ENCODE measurements around the gene MBP. TPM values are rescaled to one million over a fixed set of nuclear protein-coding genes. Genes with fewer than 3 reads are reported as not detected.
"Not testable (repeated sequence)": the region's sequence is repeated elsewhere in the genome, so short reads cannot be mapped to it uniquely, and the experiment has no call there.

MBP gene
- total RNA-seq, 1 donor from 2014 or later = 24.1 TPM

DNA sequence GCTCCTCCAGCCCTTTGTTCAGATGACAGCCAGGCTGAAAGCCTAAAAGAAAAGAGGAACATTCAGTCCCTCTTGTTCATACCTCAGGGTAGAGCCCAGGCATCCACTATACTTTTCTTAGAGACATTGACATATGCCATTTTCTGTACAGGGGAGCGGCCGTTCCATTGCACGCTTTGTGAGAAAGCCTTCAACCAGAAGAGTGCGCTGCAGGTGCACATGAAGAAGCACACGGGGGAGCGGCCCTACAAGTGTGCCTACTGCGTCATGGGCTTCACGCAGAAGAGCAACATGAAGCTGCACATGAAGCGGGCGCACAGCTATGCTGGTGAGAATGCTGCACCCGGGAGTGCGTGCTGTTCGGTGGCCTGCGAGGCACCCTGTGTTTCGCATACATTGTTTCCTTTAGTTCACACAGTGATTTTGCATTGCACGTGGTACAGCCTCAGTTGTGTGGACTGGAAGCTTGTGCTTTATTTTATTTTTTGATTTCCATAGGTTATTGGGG, 172.0 kb downstream of the MBP start:
- DNase-seq (ENCODE audit: low spot score) (no peak), ATAC-seq (no peak)

- ATAC-seq (no peak), DNase-seq (ENCODE audit: low spot score) (no peak)
Observed at GRCh38 chr18:76959605-76960004, 173.0 kb downstream of the MBP start.

DNA sequence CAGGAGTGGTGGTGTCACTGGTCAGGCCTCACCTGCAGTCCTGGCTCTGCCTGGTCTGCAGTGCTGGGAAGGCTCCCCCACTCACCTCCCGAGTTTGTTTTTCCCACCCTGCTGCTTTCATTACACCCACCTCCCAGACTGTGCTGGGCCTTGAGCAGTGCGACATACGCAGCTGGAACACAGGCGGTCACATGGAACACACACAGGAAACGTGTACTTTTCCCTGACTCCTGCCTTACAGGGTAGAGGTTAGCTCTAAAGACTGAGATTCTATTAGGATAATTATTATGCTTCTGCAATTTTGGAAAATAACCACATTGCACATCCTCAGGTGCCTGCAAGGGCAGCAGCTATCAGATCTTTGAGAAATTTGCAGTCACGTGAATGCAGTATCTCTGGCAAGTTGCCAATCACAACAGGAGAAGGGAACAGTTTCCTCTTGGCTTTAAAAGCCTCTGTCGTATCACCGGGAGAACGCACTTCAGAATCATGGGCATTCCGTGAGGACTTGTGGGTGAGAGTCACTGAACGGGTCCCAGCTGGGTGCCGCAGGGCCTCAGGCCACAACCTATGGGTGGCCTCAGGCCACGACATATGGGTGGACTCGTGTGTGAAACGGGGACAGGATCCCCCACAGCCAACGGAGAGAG, 173.8 kb downstream of the MBP start:
- ATAC-seq (no peak), DNase-seq (ENCODE audit: low spot score) (no peak)

GRCh38 chr18:76957384-76958355, 174.9 kb downstream of the MBP start:
- ATAC-seq = peak; percentile 14
- no peak for DNase-seq (ENCODE audit: low spot score)

DNA sequence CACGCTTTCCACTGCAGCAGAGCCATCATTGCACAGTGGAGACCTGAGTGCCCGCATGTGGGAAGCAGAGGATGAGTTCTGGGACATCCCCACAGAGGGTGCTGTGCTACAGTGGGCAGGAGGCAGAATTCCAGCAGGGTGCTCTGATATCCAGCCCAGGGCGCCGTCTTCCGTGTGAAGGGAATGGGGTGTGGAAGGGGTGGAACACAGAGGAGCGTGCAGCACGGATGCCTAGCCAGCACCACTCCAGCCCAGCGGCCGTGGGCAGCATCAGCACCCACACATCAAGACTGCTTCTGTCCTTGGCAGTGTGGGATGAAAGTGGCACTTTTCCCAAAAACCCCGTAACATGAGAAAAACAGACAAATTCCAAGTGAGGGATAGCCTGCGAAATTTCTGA, 175.9 kb downstream of the MBP start:
- DNase-seq (ENCODE audit: low spot score) (no peak), ATAC-seq (no peak)

- ATAC-seq (peak; percentile 82), DNase-seq (ENCODE audit: low spot score) (peak; percentile 95)
Observed at GRCh38 chr18:76955524-76956170, 176.9 kb downstream of the MBP start.

DNA sequence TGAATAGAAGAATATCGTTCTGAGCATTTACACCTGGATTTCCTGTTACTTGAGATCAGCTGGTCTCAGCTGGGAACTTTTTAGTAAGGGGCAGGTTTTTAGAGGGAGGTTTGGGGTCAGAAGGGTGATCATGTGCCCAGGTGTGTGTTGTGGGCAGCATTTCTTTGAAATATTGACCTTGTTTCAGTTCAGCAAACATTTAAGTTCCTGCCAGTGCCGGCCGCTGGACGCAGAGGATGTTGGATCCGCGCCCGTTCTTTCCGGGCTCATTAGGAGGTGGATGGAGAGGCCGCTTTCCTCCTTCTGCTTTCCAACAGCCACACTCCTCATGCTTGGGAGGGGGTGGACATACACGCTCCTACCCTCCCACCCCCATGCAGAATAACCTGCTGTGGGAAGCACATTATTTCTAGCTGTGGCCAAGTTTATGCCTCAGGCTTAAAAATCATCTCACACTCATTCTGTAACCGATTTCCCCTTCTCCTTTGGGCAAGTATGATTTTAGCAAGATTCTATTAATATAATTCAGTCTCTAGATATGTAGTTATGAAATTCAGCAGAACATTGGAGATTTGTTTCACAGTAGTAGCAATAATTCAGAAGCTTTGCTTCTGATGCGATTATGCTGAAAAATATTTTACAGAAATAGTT, 178.9 kb downstream of the MBP start:
- ATAC-seq = peak; percentile 69
- peak; percentile 94 for DNase-seq (ENCODE audit: low spot score)

GRCh38 chr18:76953156-76953555, 179.4 kb downstream of the MBP start:
- ATAC-seq = no peak

DNA sequence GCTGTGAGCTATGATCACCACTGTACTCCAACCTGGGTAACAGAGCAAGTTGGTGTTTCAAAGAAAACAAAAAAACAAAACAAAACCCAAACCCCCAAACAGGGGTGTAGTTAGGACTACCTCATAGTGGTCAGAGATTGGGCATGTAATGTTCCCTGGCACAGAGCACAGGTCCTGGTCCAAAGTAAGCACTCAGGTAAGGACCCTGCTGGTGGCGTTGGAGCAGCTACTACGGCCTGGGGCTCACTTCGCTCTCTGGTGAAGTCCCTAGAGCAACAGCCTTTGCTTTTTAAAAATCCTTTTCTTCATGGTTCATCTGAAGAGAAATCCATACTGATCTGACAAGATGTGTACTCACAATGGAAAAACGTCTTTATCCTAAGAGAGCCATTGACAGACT, 179.8 kb downstream of the MBP start:
- ATAC-seq (no peak), DNase-seq (ENCODE audit: low spot score) (no peak)

More at GRCh38 chr18:76953156-76953555, 179.4 kb downstream of the MBP start:
- DNase-seq (ENCODE audit: low spot score) = no peak

DNA sequence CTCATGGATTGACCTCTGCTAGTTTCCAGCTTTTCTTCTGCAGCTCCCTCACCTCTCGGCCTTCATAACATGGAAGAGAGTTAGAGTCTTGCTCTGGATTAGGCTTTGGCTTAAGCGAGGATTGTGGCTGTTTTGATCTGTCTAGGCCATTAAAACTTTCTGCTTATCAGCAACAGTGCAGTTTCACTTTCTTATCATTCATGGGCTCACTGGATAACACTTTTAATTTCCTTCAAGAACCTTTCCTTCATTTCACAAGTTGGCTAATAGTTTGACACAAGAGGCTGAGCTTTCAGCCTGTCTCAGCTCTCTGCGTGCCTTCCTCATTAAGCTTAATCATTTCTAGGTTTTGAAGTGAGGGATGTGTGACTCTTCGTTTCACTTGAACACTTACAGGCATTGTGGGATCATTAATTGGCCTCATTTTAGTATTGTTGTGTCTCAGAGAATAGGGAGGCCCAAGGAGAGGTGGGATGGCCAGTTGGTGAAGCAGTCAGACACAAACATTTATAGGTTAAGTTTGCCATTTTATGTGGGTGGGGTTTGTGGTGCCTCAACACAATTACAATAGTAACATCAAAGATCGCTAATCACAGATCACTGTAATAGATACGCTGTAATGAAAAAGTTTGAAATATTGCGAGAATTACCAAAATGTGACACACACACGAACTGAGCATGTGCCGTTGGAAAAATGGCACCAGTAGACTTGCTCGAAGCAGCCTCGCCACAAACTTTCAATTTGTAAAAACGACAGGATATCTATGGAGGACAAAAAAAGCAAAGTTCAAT, 180.9 kb downstream of the MBP start:
- DNase-seq (ENCODE audit: low spot score) (no peak), ATAC-seq (no peak)

DNA sequence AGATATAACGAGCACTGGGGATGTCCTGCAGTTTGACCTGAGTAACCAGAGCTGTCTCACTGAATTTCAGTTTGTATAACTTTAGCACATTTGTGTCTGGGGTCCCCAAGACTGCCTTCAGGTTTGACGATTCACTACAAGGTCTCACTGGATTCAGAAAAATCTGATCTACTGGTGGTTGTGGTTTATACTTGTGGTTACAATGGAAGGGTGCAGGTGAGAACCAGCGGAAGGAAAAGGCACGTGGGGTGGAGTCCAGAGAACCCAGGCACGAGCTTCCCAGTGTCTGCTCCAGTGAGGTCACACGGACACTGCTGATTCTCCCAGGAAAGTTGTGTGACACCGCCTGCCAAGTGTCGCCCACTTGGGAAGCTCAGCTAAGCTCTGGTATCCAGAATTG, 184.2 kb downstream of the MBP start:
- DNase-seq (ENCODE audit: low spot score) (no peak), ATAC-seq (no peak)

DNA sequence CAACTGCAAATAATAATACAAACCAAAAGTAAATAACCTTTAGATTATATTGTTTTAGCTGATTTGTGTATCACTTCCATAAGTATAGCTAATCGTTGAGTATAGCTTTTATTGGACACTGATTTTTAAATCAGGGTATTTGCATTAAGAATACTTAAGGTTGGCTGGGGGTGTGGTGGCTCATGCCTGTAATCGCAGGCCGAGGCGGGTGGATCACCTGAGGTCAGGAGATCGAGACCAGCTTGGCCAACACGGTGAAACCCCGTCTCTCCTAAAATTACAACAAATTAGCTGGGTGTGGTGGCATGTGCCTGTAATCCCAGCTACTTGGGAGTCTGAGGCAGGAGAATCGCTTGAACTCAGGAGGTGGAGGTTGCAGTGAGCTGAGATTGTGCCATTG, 188.2 kb downstream of the MBP start:
- not testable (repeated sequence) for DNase-seq (ENCODE audit: low spot score); ATAC-seq

DNA sequence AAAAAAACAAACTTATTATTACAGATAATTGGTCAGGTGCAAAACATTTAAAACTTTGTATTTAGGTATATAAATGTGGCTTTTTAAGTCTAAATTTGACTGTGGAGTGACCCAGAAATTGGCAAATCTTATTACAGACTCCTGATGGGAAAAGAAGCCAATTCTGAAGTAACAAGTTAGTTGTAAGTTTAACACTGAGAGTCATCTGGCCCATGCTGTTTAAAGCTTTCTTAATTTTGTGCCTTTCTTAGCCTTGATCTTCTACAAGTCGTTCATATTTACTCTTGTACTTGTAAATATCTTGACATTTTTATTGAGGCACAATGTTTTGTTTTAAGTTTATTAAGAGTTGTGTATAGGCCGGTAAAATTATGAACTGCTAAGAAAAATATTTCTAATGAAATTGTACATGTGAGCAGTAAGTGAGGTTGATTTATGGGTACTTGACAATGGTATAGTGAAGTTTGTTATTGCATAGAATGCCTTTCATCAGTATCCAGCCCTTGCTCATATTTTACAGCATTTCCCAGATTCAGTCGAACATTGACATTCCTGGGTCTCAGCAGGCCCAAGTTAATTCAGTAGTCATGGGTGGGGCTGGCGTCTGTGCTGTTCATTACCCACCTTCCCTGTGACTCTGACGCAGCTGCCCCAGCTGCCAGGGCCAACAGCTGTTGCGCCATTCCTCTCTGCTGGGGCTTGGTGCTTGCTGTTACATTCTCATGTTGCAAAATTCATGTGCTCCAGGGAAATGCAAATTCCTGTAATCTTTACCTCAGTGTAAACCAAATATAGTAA, 188.8 kb downstream of the MBP start:
- ATAC-seq (no peak), DNase-seq (ENCODE audit: low spot score) (no peak)

GRCh38 chr18:76941284-76941683, 191.3 kb downstream of the MBP start:
- no peak for ATAC-seq
- DNase-seq (ENCODE audit: low spot score) = no peak

GRCh38 chr18:76938619-76939018, 194.0 kb downstream of the MBP start:
- no peak for DNase-seq (ENCODE audit: low spot score)
- no peak for ATAC-seq

DNA sequence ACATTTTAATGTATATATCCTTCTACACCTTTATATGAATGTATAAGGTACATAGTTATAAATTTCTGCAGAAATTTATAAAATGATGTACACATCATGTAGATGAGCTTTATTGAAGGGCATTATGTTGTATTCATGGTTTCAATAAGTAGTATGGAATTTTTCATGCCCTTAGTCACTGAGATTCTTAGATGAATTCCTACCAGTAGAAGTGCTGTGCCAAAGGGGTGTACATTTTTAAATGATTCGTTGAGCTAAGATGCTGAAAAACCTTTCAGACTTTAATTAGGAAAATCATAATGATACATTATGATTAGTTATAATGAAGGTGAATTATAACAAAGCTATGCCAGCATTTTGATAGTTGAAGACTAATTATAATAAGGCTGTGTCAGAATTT, 195.0 kb downstream of the MBP start:
- ATAC-seq = no peak
- DNase-seq (ENCODE audit: low spot score) = no peak

DNA sequence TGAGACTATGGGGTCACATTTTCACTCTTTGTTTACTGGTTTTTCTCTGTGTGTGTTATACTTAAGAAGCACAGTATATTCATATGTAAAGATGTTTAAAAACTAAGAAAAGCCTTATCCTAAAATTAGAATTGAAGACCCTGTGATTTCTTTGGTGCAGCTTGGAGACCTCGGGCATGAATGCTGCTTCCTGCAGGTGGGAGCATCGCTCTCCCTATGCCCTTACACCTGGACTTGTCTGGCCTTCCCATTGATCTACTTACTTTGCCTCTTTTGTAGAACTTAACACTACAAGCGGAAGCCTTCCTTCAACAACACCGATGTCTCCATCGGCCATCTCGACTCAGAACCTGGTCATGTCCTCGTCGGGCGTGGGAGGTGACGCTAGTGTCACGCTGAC, 195.7 kb downstream of the MBP start:
- no peak for ATAC-seq
- no peak for DNase-seq (ENCODE audit: low spot score)

- peak; percentile 80 for DNase-seq (ENCODE audit: low spot score)
- ATAC-seq = peak; percentile 92
Observed at GRCh38 chr18:76935722-76936337, 196.8 kb downstream of the MBP start.

All from left lobe of liver (tissue), 2 donors.